ENCODE results near the gene DOCK8. TPM values are rescaled to one million over a fixed set of nuclear protein-coding genes. Genes with fewer than 3 reads are reported as not detected.

Gene DOCK8
- total RNA-seq, 1 experiment from 2014 or later: 7.5 TPM

GRCh38 chr9:378263-378662 is 163.6 kb downstream of the DOCK8 start:
- ChIA-PET POLR2A (ENCODE audit: unreplicated experiment) (no interaction called here), CTCF (no interaction called here)
- intact Hi-C loops (cut with micrococcal nuclease; ENCODE audit: unreplicated experiment): no loop called here
- no peaks in the 10 kb centered on the region for H3K79me2 ChIP-seq (ENCODE audit: low read depth)
- no peaks in the 10 kb centered on the region for H4K20me1 ChIP-seq (ENCODE audit: insufficient read depth)
- H3K9me2 ChIP-seq (ENCODE audit: insufficient read depth): no peaks in the 10 kb centered on the region
- H3K4me3 ChIP-seq: no peak overlapping the region
- no peaks in the 10 kb centered on the region for H3K36me3 ChIP-seq (ENCODE audit: low read depth)
- H3K9me3 ChIP-seq (ENCODE audit: insufficient read depth, low read depth): no peaks in the 10 kb centered on the region
- H3K4me1 ChIP-seq (replicated peaks; ENCODE audit: insufficient read depth): no peaks in the 10 kb centered on the region
- H3K4me2 ChIP-seq: no peak overlapping the region
- no peak for DNase-seq
- no TSS peak for BruUV-seq (replicated peaks)
- no peaks in the 10 kb centered on the region for H3F3A ChIP-seq (ENCODE audit: insufficient read depth, low read depth)
- TF ChIP-seq CTCF (conservative IDR thresholded peaks at IDR 0.05): no peak
- no peak for TF ChIP-seq EZH2 (IDR thresholded peaks at IDR 0.05; ENCODE audit: low read depth)
- H3K27me3 ChIP-seq (ENCODE audit: insufficient read depth, low read depth): no peaks in the 10 kb centered on the region
- no peak overlapping the region for H2AFZ ChIP-seq
- no peak overlapping the region for H3K27ac ChIP-seq

GRCh38 chr9:382383-382782 is 167.7 kb downstream of the DOCK8 start:
- no peaks in the 10 kb centered on the region for H3K4me1 ChIP-seq (replicated peaks; ENCODE audit: insufficient read depth)
- no peaks in the 10 kb centered on the region for H4K20me1 ChIP-seq (ENCODE audit: insufficient read depth)
- no peaks in the 10 kb centered on the region for H3K36me3 ChIP-seq (ENCODE audit: low read depth)
- no peaks in the 10 kb centered on the region for H3F3A ChIP-seq (ENCODE audit: insufficient read depth, low read depth)
- ChIA-PET POLR2A (ENCODE audit: unreplicated experiment) (no interaction called here), CTCF (no interaction called here)
- BruUV-seq (replicated peaks): no TSS peak
- H3K9me2 ChIP-seq (ENCODE audit: insufficient read depth): no peaks in the 10 kb centered on the region
- TF ChIP-seq CTCF (conservative IDR thresholded peaks at IDR 0.05): no peak
- no peaks in the 10 kb centered on the region for H3K9me3 ChIP-seq (ENCODE audit: insufficient read depth, low read depth)
- H3K79me2 ChIP-seq (ENCODE audit: low read depth): no peaks in the 10 kb centered on the region
- no peak overlapping the region for H3K4me3 ChIP-seq
- intact Hi-C loops (cut with micrococcal nuclease; ENCODE audit: unreplicated experiment): loop anchor here (10.0 kb wide), 1 partner anchor 622 kb away; no protein-coding TSS in a partner anchor
- H3K27ac ChIP-seq: no peak overlapping the region
- DNase-seq: no peak
- no peak overlapping the region for H3K4me2 ChIP-seq
- no peaks in the 10 kb centered on the region for H3K27me3 ChIP-seq (ENCODE audit: insufficient read depth, low read depth)
- no peak overlapping the region for H2AFZ ChIP-seq

GRCh38 chr9:385818-386398 is 171.2 kb downstream of the DOCK8 start:
- no peaks in the 10 kb centered on the region for H3K36me3 ChIP-seq (ENCODE audit: low read depth)
- no TSS peak for BruUV-seq (replicated peaks)
- H3F3A ChIP-seq (ENCODE audit: insufficient read depth, low read depth): no peaks in the 10 kb centered on the region
- no peak overlapping the region for H3K4me3 ChIP-seq
- intact Hi-C loops (cut with micrococcal nuclease; ENCODE audit: unreplicated experiment): loop anchor here (1.0 to 10.0 kb wide), 6 partner anchors 86 to 619 kb away; partner anchors contain the start of gene KANK1
- H4K20me1 ChIP-seq (ENCODE audit: insufficient read depth): no peaks in the 10 kb centered on the region
- H3K27me3 ChIP-seq (ENCODE audit: insufficient read depth, low read depth): no peaks in the 10 kb centered on the region
- TF ChIP-seq EZH2 (IDR thresholded peaks at IDR 0.05; ENCODE audit: low read depth) (no peak), CTCF (conservative IDR thresholded peaks at IDR 0.05) (peak; percentile 93)
- ChIA-PET POLR2A (ENCODE audit: unreplicated experiment) (no interaction called here), CTCF (no interaction called here)
- no peak overlapping the region for H2AFZ ChIP-seq
- peak; percentile 47 to 52 for DNase-seq
- H3K9me3 ChIP-seq (ENCODE audit: insufficient read depth, low read depth): no peaks in the 10 kb centered on the region
- no peak overlapping the region for H3K27ac ChIP-seq
- no peak overlapping the region for H3K4me2 ChIP-seq
- no peaks in the 10 kb centered on the region for H3K79me2 ChIP-seq (ENCODE audit: low read depth)
- no peaks in the 10 kb centered on the region for H3K4me1 ChIP-seq (replicated peaks; ENCODE audit: insufficient read depth)
- no peaks in the 10 kb centered on the region for H3K9me2 ChIP-seq (ENCODE audit: insufficient read depth)

All from PC-9 (cell line).